Thyroid gland (tissue), 4 donors: ENCODE measurements around the gene LRRTM1.

Experiments
- POLR2A ChIP-seq, 2 donors: fragments of 450-650 bp; IDR thresholded peaks; one replicate each; pipeline ENCODE4 v1.6.1; 2017; ENCODE audit warnings: antibody characterized with exemption in 2 of 2, mild to moderate bottlenecking in 2 of 2, moderate library complexity in 1 of 2
- TF ChIP-seq, protein P1 (sequence below), 6 experiments: fragments of 200-600 bp in 3 of 6; fragments of 450-650 bp in 3 of 6; sonication (generic) in 3 of 6; IDR thresholded peaks; one replicate each; pipeline ENCODE4 v1.5.1; 2016 to 2019; ENCODE audit warnings: antibody characterized with exemption in 6 of 6, mild to moderate bottlenecking in 2 of 6, inconsistent platforms in 1 of 6, moderate library complexity in 1 of 6

DNA sequence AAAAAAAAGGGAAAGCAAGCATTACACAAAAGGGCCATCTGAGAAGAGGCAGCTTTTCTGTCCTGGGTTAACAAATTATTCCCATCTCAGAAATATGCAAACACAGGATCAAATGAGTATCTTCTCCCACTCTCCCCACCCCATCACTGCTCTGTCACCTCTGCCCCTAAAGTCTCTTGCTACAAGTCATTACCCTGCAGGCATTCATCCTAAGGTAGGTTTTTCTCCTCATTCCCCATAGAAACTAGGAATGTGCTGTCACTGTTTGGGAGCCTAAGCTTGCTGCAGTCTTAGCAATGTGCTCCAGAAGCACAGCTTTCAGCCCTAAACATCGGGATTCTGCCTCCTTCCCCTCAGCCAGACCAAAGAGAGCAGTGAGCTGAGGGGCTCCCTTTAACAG lies 3.6 kb downstream of the LRRTM1 start:
- TF ChIP-seq, protein P1, sequence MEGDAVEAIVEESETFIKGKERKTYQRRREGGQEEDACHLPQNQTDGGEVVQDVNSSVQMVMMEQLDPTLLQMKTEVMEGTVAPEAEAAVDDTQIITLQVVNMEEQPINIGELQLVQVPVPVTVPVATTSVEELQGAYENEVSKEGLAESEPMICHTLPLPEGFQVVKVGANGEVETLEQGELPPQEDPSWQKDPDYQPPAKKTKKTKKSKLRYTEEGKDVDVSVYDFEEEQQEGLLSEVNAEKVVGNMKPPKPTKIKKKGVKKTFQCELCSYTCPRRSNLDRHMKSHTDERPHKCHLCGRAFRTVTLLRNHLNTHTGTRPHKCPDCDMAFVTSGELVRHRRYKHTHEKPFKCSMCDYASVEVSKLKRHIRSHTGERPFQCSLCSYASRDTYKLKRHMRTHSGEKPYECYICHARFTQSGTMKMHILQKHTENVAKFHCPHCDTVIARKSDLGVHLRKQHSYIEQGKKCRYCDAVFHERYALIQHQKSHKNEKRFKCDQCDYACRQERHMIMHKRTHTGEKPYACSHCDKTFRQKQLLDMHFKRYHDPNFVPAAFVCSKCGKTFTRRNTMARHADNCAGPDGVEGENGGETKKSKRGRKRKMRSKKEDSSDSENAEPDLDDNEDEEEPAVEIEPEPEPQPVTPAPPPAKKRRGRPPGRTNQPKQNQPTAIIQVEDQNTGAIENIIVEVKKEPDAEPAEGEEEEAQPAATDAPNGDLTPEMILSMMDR (IDR thresholded peaks at IDR 0.05): no peak
- no peak for TF ChIP-seq POLR2A (IDR thresholded peaks at IDR 0.05)
